Mucosa of stomach (tissue), 1 donor: ENCODE measurements around the gene DTNB.

Experiments used
- H3K27me3 ChIP-seq: one replicate; pipeline ENCODE4 v1.7.0; 2013; ENCODE audit warnings: mild to moderate bottlenecking, low read length; ENCODE audit not compliant: control insufficient read depth, insufficient read depth
- H3K36me3 ChIP-seq: one replicate; pipeline ENCODE4 v1.7.0; 2013; ENCODE audit warnings: low read length; ENCODE audit not compliant: control insufficient read depth, insufficient read depth
- H3K4me1 ChIP-seq: one replicate; pipeline ENCODE4 v1.7.0; 2013; ENCODE audit warnings: mild to moderate bottlenecking, low read length; ENCODE audit not compliant: control insufficient read depth, insufficient read depth
- H3K4me3 ChIP-seq: one replicate; pipeline ENCODE4 v1.7.0; 2013; ENCODE audit warnings: low read length
- H3K9ac ChIP-seq: one replicate; pipeline ENCODE4 v1.7.0; 2013; ENCODE audit warnings: mild to moderate bottlenecking, low read length, moderate library complexity
- H3K9me3 ChIP-seq: one replicate; pipeline ENCODE4 v1.7.0; 2013; ENCODE audit warnings: mild to moderate bottlenecking, low read length, moderate library complexity; ENCODE audit not compliant: control insufficient read depth
- donor health status: Pancreatic carcinoma.

The DTNB gene

GRCh38 chr2:25339791-25340180, 333.6 kb downstream of the DTNB start:
- no peak overlapping the region for H3K4me3 ChIP-seq
- peaks cover 13% of the 10 kb centered on the region for H3K4me1 ChIP-seq
- H3K36me3 ChIP-seq = no peaks in the 10 kb centered on the region
- H3K9ac ChIP-seq = no peak overlapping the region
- no peaks in the 10 kb centered on the region for H3K27me3 ChIP-seq
- H3K9me3 ChIP-seq = no peaks in the 10 kb centered on the region

GRCh38 chr2:25339211-25339674, 334.1 kb downstream of the DTNB start:
- Histone ChIP-seq H3K4me1 (peaks cover 13% of the 10 kb centered on the region), H3K9me3 (no peaks in the 10 kb centered on the region), H3K9ac (no peak overlapping the region), H3K4me3 (no peak overlapping the region), H3K27me3 (no peaks in the 10 kb centered on the region), H3K36me3 (no peaks in the 10 kb centered on the region)

- Histone ChIP-seq H3K4me3 (no peak overlapping the region), H3K9ac (no peak overlapping the region)
These were observed 335.0 kb downstream of the DTNB start for GRCh38 chr2:25338401-25338800.

GRCh38 chr2:25337891-25338290, 335.5 kb downstream of the DTNB start:
- no peak overlapping the region for H3K9ac ChIP-seq
- no peak overlapping the region for H3K4me3 ChIP-seq
- H3K4me1 ChIP-seq = peaks cover 12% of the 10 kb centered on the region
- H3K27me3 ChIP-seq = no peaks in the 10 kb centered on the region
- H3K9me3 ChIP-seq = no peaks in the 10 kb centered on the region
- no peaks in the 10 kb centered on the region for H3K36me3 ChIP-seq

More at GRCh38 chr2:25338401-25338800, 335.0 kb downstream of the DTNB start:
- Histone ChIP-seq H3K4me1 (peaks cover 13% of the 10 kb centered on the region), H3K9me3 (no peaks in the 10 kb centered on the region), H3K36me3 (no peaks in the 10 kb centered on the region), H3K27me3 (no peaks in the 10 kb centered on the region)

DNA sequence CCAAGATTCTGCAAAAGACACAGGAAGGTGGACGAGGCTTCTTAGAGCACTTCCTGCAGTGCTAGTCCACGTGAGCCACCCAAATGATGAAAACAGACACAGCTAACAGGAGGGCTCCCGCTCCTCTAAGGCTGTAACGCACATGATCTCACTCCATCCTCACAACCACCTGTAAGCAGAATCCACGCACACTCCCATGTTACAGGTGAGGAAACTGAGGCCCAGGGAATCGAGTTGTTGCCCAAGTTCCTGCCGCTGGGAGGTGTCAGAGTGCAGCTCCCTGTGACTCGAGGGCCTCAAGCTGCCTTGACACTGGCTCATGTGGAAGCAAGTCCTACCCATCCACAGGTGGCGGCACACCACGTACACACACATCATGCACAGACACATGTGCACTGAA, 336.1 kb downstream of the DTNB start:
- Histone ChIP-seq H3K9me3 (no peaks in the 10 kb centered on the region), H3K4me3 (no peak overlapping the region), H3K36me3 (no peaks in the 10 kb centered on the region), H3K4me1 (peaks cover 7% of the 10 kb centered on the region), H3K9ac (no peak overlapping the region), H3K27me3 (no peaks in the 10 kb centered on the region)

- H3K4me1 ChIP-seq = peaks cover 7% of the 10 kb centered on the region
- H3K4me3 ChIP-seq = no peak overlapping the region
- no peaks in the 10 kb centered on the region for H3K9me3 ChIP-seq
- H3K27me3 ChIP-seq = no peaks in the 10 kb centered on the region
- H3K9ac ChIP-seq = no peak overlapping the region
- no peaks in the 10 kb centered on the region for H3K36me3 ChIP-seq
These were observed 337.0 kb downstream of the DTNB start for GRCh38 chr2:25336383-25336841.

GRCh38 chr2:25335971-25336370, 337.4 kb downstream of the DTNB start:
- no peaks in the 10 kb centered on the region for H3K27me3 ChIP-seq
- H3K9ac ChIP-seq = no peak overlapping the region
- H3K36me3 ChIP-seq = no peaks in the 10 kb centered on the region
- H3K9me3 ChIP-seq = no peaks in the 10 kb centered on the region
- no peak overlapping the region for H3K4me3 ChIP-seq
- peaks cover 7% of the 10 kb centered on the region for H3K4me1 ChIP-seq

DNA sequence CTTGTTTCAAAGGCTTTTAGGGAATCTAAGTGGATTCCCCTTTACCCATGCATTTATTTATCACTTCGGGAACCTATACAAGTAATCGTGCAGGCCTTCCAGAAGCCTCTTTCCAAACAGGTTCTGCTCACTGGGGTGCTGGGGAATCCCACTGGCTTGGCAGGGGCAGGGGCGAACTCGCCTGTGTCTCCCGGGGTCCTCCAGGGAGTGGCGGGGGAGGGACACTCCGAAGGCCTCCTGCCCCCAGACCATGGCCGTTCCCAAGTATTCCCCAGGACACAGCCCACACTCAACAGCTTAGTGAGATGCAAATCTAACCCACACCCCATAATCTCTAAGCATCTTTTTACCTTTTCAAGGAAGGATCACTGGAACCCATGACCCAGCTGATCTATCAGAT, 338.2 kb downstream of the DTNB start:
- Histone ChIP-seq H3K27me3 (no peaks in the 10 kb centered on the region), H3K9me3 (no peaks in the 10 kb centered on the region), H3K4me3 (no peak overlapping the region), H3K36me3 (no peaks in the 10 kb centered on the region), H3K4me1 (peaks cover 4% of the 10 kb centered on the region), H3K9ac (no peak overlapping the region)

GRCh38 chr2:25334482-25334881, 338.9 kb downstream of the DTNB start:
- Histone ChIP-seq H3K27me3 (no peaks in the 10 kb centered on the region), H3K36me3 (no peaks in the 10 kb centered on the region), H3K9ac (no peak overlapping the region), H3K4me1 (no peaks in the 10 kb centered on the region), H3K4me3 (no peak overlapping the region), H3K9me3 (no peaks in the 10 kb centered on the region)

DNA sequence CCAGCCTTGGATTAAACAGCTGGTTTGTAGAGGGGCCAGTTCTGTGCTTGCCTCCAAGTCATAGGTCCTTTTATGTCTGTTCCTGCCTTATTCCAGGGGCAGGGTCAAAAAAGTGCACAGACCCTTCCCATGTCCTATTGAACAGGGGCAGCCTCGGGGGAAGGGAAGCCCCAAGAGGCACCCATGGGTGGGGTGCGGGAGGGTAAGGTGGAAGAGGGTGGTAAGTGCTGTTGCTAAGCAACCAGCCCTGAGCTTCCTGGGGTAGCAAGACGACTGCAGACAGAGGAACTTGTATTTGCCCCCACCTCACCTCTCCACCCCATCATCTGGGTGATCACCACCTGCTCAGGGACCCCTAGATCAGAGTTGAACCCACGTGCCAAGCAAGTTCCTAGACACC, 339.4 kb downstream of the DTNB start:
- H3K4me1 ChIP-seq = no peaks in the 10 kb centered on the region
- H3K9ac ChIP-seq = no peak overlapping the region
- H3K27me3 ChIP-seq = no peaks in the 10 kb centered on the region
- no peaks in the 10 kb centered on the region for H3K36me3 ChIP-seq
- H3K4me3 ChIP-seq = no peak overlapping the region
- no peaks in the 10 kb centered on the region for H3K9me3 ChIP-seq

- H3K36me3 ChIP-seq = no peaks in the 10 kb centered on the region
- no peaks in the 10 kb centered on the region for H3K9me3 ChIP-seq
- no peaks in the 10 kb centered on the region for H3K4me1 ChIP-seq
- H3K9ac ChIP-seq = no peak overlapping the region
- H3K27me3 ChIP-seq = no peaks in the 10 kb centered on the region
- H3K4me3 ChIP-seq = no peak overlapping the region
These were observed 340.8 kb downstream of the DTNB start for GRCh38 chr2:25332571-25332970.

DNA sequence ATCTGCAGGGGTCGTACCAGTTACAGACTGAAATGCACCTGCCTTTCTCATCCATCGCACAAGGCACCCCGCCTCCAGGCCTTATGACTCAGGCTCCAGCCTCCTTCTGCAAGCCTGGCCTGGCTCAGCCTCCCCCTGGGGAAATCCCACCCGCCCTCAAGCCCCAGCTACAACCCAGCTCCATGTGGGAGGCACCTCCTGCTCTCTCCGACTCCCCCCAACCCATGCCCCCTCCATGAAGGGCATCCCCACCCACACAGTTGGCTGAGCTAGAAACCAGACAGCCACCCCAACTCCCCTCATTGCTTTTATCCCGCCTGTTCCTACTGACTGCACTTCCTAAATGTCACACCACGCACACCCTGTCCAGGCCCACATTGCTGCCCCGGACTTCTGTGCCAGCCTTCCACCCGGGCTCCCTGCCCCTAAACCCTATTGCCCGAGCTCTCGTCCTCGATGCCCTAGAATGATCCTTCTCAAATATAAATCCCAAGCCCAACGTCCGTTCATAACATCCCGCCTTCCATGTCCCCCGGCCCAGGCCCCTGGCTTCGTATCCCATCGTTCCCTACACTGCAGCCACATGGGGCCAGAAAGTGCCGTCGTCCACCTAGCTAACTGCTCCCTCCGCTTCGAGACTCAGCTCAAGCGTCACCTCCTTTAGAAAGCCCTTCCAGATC, 341.6 kb downstream of the DTNB start:
- Histone ChIP-seq H3K36me3 (no peaks in the 10 kb centered on the region), H3K4me1 (no peaks in the 10 kb centered on the region), H3K9ac (no peak overlapping the region), H3K9me3 (no peaks in the 10 kb centered on the region), H3K27me3 (no peaks in the 10 kb centered on the region), H3K4me3 (no peak overlapping the region)

- H3K27me3 ChIP-seq = no peaks in the 10 kb centered on the region
- no peaks in the 10 kb centered on the region for H3K4me1 ChIP-seq
- no peak overlapping the region for H3K4me3 ChIP-seq
- H3K9me3 ChIP-seq = no peaks in the 10 kb centered on the region
- H3K36me3 ChIP-seq = no peaks in the 10 kb centered on the region
- no peak overlapping the region for H3K9ac ChIP-seq
These were observed 342.4 kb downstream of the DTNB start for GRCh38 chr2:25330937-25331336.
